GM12878 (cell line): ENCODE results near the gene SUPT4H1. TPM values are rescaled to one million over a fixed set of nuclear protein-coding genes. Genes with fewer than 3 reads are reported as not detected.

Source experiments
- ATF7 ChIP-seq: fragments of 450-650 bp; IDR thresholded peaks from 2 replicates; pipeline ENCODE4 v1.6.1; 2016; ENCODE audit warnings: low read depth, mild to moderate bottlenecking
- BCL11A ChIP-seq: IDR thresholded peaks from 2 replicates; pipeline ENCODE4 v1.6.1; 2011; ENCODE audit warnings: low read depth, low read length
- BHLHE40 ChIP-seq, 2 experiments: fragments of 450-650 bp in 1 of 2; IDR thresholded peaks; 2 replicates each; pipeline ENCODE4 v1.6.1; 2011 to 2017; ENCODE audit warnings: low read depth in 2 of 2, borderline replicate concordance in 1 of 2, improper control_type of control experiment in 1 of 2, low read length in 1 of 2, mild to moderate bottlenecking in 1 of 2
- CEBPB ChIP-seq, 2 experiments: fragments of 150-350 bp in 1 of 2; IDR thresholded peaks; 2 replicates each; pipeline ENCODE4 v1.6.1; 2012 to 2014; ENCODE audit warnings: low read depth in 2 of 2, low read length in 2 of 2, borderline replicate concordance in 1 of 2, inconsistent platforms in 1 of 2
- DPF2 ChIP-seq: fragments of 450-650 bp; IDR thresholded peaks from 2 replicates; pipeline ENCODE4 v1.6.1; 2017; ENCODE audit warnings: mild to moderate bottlenecking
- EP300 ChIP-seq, 2 experiments: fragments of 150-350 bp in 1 of 2; IDR thresholded peaks; 2 replicates each; pipeline ENCODE4 v1.6.1; 2011 to 2012; ENCODE audit warnings: low read depth in 2 of 2, low read length in 2 of 2, borderline replicate concordance in 1 of 2, improper control_type of control experiment in 1 of 2, inconsistent platforms in 1 of 2; ENCODE audit not compliant: control insufficient read depth in 1 of 2
- HCFC1 ChIP-seq: fragments of 150-350 bp; IDR thresholded peaks from 2 replicates; pipeline ENCODE4 v1.6.1; 2014; ENCODE audit warnings: low read length
- HDGF ChIP-seq: fragments of 450-650 bp; IDR thresholded peaks from 2 replicates; pipeline ENCODE4 v1.6.1; 2016; ENCODE audit warnings: antibody characterized with exemption
- IRF4 ChIP-seq: IDR thresholded peaks from 2 replicates; pipeline ENCODE4 v1.6.1; 2011; ENCODE audit warnings: low read depth, low read length
- KLF5 ChIP-seq: fragments of 450-650 bp; IDR thresholded peaks from 2 replicates; pipeline ENCODE4 v1.6.1; 2014; ENCODE audit warnings: mild to moderate bottlenecking; ENCODE audit not compliant: partially characterized antibody
- MEF2B ChIP-seq: fragments of 450-650 bp; IDR thresholded peaks from 2 replicates; pipeline ENCODE4 v1.6.1; 2018; ENCODE audit warnings: mild to moderate bottlenecking, moderate library complexity; ENCODE audit not compliant: partially characterized antibody, poor library complexity, severe bottlenecking
- MTA2 ChIP-seq: fragments of 450-650 bp; IDR thresholded peaks from 2 replicates; pipeline ENCODE4 v1.6.1; 2016; ENCODE audit warnings: low read depth, mild to moderate bottlenecking, moderate library complexity
- RCOR1 ChIP-seq: conservative IDR thresholded peaks from 2 replicates; pipeline ENCODE4 v1.6.1; 2012; ENCODE audit warnings: low read depth, low read length, improper control_type of control experiment
- RELA ChIP-seq: fragments of 450-650 bp; IDR thresholded peaks from 2 replicates; pipeline ENCODE4 v1.8.0; 2014; ENCODE audit warnings: borderline replicate concordance; ENCODE audit not compliant: partially characterized antibody
- SMARCA5 ChIP-seq: fragments of 450-650 bp; IDR thresholded peaks from 2 replicates; pipeline ENCODE4 v1.6.1; 2017; ENCODE audit warnings: mild to moderate bottlenecking
- SPI1 ChIP-seq: IDR thresholded peaks from 2 replicates; pipeline ENCODE4 v1.6.1; 2011; ENCODE audit warnings: low read depth, mild to moderate bottlenecking, low read length, moderate library complexity, borderline replicate concordance; ENCODE audit not compliant: insufficient read depth
- SRF ChIP-seq, 2 experiments: IDR thresholded peaks; 2 replicates each; pipeline ENCODE4 v1.6.1; 2011; ENCODE audit warnings: low read depth in 2 of 2, low read length in 2 of 2, mild to moderate bottlenecking in 1 of 2, moderate library complexity in 1 of 2
- TAF1 ChIP-seq: IDR thresholded peaks from 2 replicates; pipeline ENCODE4 v1.6.1; 2011; ENCODE audit warnings: mild to moderate bottlenecking, low read depth, low read length, borderline replicate concordance
- TARDBP ChIP-seq: IDR thresholded peaks from 2 replicates; pipeline ENCODE4 v1.6.1; 2016; ENCODE audit warnings: borderline replicate concordance
- TCF12 ChIP-seq: IDR thresholded peaks from 2 replicates; pipeline ENCODE4 v1.6.1; 2011; ENCODE audit warnings: low read depth, mild to moderate bottlenecking, low read length
- YBX1 ChIP-seq: fragments of 450-650 bp; IDR thresholded peaks from 2 replicates; pipeline ENCODE4 v1.6.1; 2016; ENCODE audit warnings: antibody characterized with exemption
- ZBED1 ChIP-seq: IDR thresholded peaks from 2 replicates; pipeline ENCODE4 v1.6.1; 2016; ENCODE audit warnings: borderline replicate concordance
- polyA plus RNA-seq, 11 experiments: library from polyadenylated mRNA; depleted of rRNA in 4 of 11; unstranded in 6 of 11; stranded (reverse) in 5 of 11; fragments of >200 nt; fragmentation: Nextera tagmentation in 4 of 11; fragmentation: Illumina TruSeq in 1 of 11; extraction: Ambion mirVana in 4 of 11; extraction: Trizol in 1 of 11; gene quantifications; 1 replicate in 1 of 11; 2 replicates in 10 of 11; pipeline versions ENCODE4 v1.2.1 to v1.2.3, GENCODE V29; 2011 to 2016; ENCODE audit warnings: inconsistent platforms in 2 of 11, missing spikeins in 2 of 11, low read depth in 1 of 11
- total RNA-seq, 4 experiments: library from RNA; depleted of rRNA in 3 of 4; stranded (reverse); fragments of >200 nt in 3 of 4; fragmentation: Illumina TruSeq in 1 of 4; extraction: Trizol in 1 of 4; gene quantifications; 2 replicates each; pipeline versions ENCODE4 v1.2.1 to v1.2.3, GENCODE V29; 2013 to 2021
- TF ChIP-seq, protein P1 (sequence below): fragments of 450-650 bp; IDR thresholded peaks from 2 replicates; pipeline ENCODE4 v1.6.1; 2016; ENCODE audit warnings: mild to moderate bottlenecking
- TF ChIP-seq, protein P2 (sequence below): IDR thresholded peaks from 2 replicates; pipeline ENCODE4 v1.6.1; 2011; ENCODE audit warnings: borderline replicate concordance, low read depth, mild to moderate bottlenecking, moderate library complexity, low read length; ENCODE audit not compliant: insufficient read depth, poor library complexity, severe bottlenecking
- TF ChIP-seq, protein P3 (sequence below): IDR thresholded peaks from 2 replicates; pipeline ENCODE4 v1.6.1; 2011; ENCODE audit warnings: borderline replicate concordance, low read depth, mild to moderate bottlenecking, moderate library complexity, mixed read lengths, low read length; ENCODE audit not compliant: insufficient read depth; ENCODE audit errors: extremely low read length
- TF ChIP-seq, protein P4 (sequence below): IDR thresholded peaks from 2 replicates; pipeline ENCODE4 v1.6.1; 2011; ENCODE audit warnings: low read depth, mild to moderate bottlenecking, low read length, moderate library complexity, borderline replicate concordance; ENCODE audit errors: extremely low read depth

SUPT4H1 gene
- total and polyA plus RNA-seq, 10 of the 15 experiments (the other 5 are each of a cell fraction or from before 2014, with no cell fraction given): 83.8 to 293 (median 128) TPM

DNA sequence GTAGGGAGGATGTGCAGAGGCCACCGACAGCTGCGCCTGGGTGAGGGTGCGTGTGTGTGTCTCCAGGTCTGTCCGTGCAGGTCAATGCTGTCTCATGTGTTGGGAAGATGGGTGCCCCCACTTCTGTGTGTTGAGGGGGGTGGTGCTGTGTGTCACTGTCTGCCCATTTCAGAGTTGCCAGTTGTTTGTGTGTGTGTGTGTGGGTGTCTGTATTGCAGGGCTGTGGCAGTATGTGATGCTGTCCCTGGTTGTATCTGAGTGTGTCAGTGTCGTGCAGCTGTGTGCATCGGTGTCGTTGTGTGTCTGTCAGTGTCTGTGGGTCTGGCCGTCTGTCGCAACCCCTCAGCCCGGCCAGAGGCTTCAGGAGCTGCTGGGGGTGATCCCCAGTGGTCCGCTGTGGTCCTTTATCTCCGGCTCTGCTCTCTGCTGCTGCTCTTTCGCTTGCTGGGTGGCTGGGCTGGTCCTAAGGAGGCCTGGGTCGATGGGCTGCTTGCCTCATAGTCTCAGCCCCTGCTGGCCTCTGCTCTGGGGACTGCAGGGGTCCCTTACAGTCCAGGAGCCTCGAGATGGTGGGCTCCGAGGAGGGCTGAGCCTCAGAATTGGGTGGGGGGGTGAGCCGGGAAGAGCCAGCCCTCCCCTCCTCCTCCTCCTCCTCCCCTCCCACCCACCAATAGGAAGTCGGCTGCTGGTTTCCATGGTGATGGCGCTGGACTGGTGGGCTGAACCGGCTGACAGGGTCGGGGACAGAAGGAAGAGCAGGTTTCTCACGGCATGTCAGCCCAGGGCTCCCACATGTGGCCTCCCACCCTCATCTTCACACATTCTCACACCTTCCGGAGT, 23.6 kb downstream of the SUPT4H1 start, which contains the start of gene TSPOAP1 (continued):
- TF ChIP-seq TARDBP (peak; percentile 66), BCL11A (peak; percentile 56), MTA2 (no peak), HDGF (peak; percentile 99), SMARCA5 (peak; percentile 25; the same call in 1 of the 2 replicates), ATF7 (peak; percentile 39; the same call in 1 of the 2 replicates), DPF2 (0 out of 2 replicates have a peak, but pooled peaks have one; percentile 37), ZBED1 (peak; percentile 82; the same call in 1 of the 2 replicates), HCFC1 (peak; percentile 12; the same call in 1 of the 2 replicates), EP300 (IDR thresholded peaks at IDR 0.05; ENCODE audit: borderline replicate concordance in 1 of 2, control insufficient read depth in 1 of 2, low read depth in 2 of 2, low read length in 2 of 2) (0 out of 4 replicates have a peak, but pooled peaks of 1 of the 2 experiments have one; percentile 9), BHLHE40 (IDR thresholded peaks at IDR 0.05; ENCODE audit: borderline replicate concordance in 1 of 2, low read depth in 2 of 2, low read length in 1 of 2) (peak; percentile 57 to 66; a peak in 2 of 4 replicates), CEBPB (IDR thresholded peaks at IDR 0.05; ENCODE audit: borderline replicate concordance in 1 of 2, low read depth in 2 of 2, low read length in 2 of 2) (no peak), KLF5 (peak; percentile 79), SRF (IDR thresholded peaks at IDR 0.05; ENCODE audit: low read depth in 2 of 2, low read length in 2 of 2) (peak in 1 of 2 experiments; percentile 51; a peak in 1 of 4 replicates), YBX1 (0 out of 2 replicates have a peak, but pooled peaks have one; percentile 46), TAF1 (0 out of 2 replicates have a peak, but pooled peaks have one; percentile 58), RELA (peak; percentile 38), TCF12 (peak; percentile 83), MEF2B (no peak), SPI1 (peak; percentile 15; the same call in 1 of the 2 replicates), RCOR1 (0 out of 2 replicates have a peak, but pooled peaks have one; percentile 58), IRF4 (peak; percentile 60; the same call in 1 of the 2 replicates)
- TF ChIP-seq, protein P1, sequence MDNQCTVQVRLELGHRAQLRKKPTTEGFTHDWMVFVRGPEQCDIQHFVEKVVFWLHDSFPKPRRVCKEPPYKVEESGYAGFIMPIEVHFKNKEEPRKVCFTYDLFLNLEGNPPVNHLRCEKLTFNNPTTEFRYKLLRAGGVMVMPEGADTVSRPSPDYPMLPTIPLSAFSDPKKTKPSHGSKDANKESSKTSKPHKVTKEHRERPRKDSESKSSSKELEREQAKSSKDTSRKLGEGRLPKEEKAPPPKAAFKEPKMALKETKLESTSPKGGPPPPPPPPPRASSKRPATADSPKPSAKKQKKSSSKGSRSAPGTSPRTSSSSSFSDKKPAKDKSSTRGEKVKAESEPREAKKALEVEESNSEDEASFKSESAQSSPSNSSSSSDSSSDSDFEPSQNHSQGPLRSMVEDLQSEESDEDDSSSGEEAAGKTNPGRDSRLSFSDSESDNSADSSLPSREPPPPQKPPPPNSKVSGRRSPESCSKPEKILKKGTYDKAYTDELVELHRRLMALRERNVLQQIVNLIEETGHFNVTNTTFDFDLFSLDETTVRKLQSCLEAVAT: peak; percentile 90
- TF ChIP-seq, protein P2, sequence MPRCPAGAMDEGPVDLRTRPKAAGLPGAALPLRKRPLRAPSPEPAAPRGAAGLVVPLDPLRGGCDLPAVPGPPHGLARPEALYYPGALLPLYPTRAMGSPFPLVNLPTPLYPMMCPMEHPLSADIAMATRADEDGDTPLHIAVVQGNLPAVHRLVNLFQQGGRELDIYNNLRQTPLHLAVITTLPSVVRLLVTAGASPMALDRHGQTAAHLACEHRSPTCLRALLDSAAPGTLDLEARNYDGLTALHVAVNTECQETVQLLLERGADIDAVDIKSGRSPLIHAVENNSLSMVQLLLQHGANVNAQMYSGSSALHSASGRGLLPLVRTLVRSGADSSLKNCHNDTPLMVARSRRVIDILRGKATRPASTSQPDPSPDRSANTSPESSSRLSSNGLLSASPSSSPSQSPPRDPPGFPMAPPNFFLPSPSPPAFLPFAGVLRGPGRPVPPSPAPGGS: peak; percentile 36
- TF ChIP-seq, protein P3, sequence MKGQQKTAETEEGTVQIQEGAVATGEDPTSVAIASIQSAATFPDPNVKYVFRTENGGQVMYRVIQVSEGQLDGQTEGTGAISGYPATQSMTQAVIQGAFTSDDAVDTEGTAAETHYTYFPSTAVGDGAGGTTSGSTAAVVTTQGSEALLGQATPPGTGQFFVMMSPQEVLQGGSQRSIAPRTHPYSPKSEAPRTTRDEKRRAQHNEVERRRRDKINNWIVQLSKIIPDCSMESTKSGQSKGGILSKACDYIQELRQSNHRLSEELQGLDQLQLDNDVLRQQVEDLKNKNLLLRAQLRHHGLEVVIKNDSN: no peak
- TF ChIP-seq, protein P4, sequence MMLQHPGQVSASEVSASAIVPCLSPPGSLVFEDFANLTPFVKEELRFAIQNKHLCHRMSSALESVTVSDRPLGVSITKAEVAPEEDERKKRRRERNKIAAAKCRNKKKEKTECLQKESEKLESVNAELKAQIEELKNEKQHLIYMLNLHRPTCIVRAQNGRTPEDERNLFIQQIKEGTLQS: no peak
